ENCODE data around the gene PLXNA4.

- TF ChIP-seq, protein P1, sequence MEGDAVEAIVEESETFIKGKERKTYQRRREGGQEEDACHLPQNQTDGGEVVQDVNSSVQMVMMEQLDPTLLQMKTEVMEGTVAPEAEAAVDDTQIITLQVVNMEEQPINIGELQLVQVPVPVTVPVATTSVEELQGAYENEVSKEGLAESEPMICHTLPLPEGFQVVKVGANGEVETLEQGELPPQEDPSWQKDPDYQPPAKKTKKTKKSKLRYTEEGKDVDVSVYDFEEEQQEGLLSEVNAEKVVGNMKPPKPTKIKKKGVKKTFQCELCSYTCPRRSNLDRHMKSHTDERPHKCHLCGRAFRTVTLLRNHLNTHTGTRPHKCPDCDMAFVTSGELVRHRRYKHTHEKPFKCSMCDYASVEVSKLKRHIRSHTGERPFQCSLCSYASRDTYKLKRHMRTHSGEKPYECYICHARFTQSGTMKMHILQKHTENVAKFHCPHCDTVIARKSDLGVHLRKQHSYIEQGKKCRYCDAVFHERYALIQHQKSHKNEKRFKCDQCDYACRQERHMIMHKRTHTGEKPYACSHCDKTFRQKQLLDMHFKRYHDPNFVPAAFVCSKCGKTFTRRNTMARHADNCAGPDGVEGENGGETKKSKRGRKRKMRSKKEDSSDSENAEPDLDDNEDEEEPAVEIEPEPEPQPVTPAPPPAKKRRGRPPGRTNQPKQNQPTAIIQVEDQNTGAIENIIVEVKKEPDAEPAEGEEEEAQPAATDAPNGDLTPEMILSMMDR (IDR thresholded peaks at IDR 0.05) = no peak
- no peak for TF ChIP-seq EP300 (IDR thresholded peaks at IDR 0.05)
Measured at GRCh38 chr7:132123773-132124172, 452.5 kb downstream of the PLXNA4 start.

Measured in stomach (tissue), 4 donors.